Fibroblast of peridontal ligament (primary cell): ENCODE measurements around the gene GINS2.

Experiments used
- DNase-seq: peaks from one replicate; pipeline ENCODE4 v3.0.0-alpha.2; 2010; ENCODE audit errors: extremely low read depth

GINS2 gene

DNA sequence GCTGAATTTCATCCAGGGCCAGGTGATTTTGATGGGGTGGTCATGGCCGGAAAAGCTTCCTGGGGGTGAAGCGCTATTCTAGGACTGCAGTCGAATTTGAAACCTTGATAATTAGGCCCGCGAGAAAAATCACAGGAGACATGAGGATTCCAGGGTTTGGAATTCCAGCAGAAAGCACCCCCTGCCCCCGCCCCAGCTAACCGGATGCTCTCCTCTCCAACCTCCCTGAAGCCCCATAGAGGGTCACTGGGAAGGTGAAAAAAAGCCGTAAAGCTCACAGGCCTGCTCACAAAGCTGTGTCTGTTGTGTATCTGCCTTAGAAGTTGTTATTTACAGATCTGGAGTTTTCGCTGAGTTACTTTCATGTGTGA lies 1.2 kb upstream of the GINS2 start:
- no peak for DNase-seq

- no peak for DNase-seq
Observed at GRCh38 chr16:85689285-85689949, 663 bp upstream of the GINS2 start.

DNA sequence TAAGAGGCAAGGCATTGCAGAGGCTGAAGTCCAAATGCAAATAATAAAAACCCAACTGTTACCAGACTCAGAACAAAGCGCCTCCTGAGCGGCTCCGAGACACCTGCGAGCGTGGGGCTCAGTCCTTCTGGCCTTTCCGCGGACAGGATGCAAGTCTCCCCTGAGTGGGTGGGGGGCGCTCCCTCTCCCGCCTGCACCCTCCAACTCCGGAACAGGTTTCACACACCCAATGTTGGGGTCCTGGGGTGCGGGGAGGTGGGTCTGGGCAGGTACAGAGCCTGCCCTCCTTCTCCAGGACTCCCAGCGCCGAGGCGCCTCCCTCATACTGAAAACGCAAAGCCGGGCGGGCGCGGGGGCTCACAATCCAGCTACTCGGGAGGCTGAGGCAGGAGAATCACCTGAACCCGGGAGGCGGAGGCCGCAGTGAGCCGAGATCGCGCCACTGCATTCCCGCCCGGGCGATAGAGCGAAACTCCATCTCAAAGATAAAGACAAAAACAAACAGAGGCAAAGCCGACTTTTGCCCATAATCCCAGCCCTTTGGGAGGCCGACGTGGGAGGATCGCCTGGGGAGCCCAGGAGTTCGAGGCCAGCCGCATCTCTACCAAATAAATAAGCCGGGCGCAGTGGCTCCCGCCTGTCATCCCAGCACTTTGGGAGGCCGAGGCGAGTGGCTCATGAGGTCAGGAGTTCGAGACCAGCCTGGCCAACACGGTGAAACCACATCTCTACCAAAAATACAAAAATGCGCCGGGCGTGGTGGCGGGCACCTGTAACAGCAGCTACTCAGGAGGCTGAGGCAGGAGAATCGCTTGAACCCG lies 893 bp downstream of the GINS2 start:
- DNase-seq, result no peak

DNA sequence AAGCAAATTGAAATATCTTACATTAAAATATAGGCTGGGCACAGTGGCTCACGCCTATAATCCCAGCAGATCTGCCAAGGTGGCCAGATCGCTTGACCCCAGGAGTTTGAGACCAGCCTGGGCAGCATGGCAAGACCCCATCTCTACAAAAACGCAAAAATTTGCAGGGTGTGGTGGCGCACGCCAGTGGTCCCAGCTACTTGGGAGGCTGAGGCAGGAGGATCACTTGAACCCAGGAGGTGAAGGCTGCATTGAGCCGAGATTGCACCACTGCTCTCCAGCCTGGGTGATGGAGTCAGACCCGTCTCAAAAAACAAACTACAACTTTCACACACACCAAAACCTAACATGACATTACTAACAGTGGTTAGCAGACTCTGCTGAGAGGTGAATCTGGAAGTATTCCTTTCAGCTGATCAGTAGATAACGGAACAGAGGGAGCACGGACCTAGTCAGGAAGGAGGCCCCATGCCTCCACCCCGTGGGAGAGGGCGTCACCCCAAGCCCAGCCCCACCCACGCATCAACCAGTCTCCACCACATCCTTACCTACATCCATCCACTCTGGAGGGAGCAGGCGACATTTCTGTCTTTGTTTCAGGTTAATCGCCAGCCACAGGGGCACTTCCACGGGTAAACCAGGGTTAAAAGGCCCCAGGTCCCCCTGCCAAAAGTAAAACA lies 1.7 kb downstream of the GINS2 start:
- no peak for DNase-seq

GRCh38 chr16:85685251-85685650 lies 3.5 kb downstream of the GINS2 start:
- no peak for DNase-seq

DNA sequence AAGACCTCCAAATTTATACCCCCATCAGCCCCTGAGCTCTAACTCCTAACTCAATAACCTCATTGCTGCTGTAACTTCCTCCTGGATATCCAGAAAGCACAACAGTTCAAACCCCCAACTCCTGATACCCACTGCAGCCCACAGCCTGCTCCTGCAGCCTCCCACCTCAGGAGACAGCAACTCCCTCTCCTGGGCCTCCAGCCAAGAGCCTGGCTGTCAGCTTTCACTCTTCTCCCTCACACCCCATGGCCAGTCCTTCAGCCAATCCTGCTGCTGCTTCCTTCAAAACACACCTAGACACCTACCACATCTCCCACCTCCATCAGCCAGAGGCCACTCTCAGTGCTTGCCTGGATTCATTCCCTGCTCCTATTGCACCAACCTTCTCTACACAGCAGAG lies 5.4 kb downstream of the GINS2 start:
- no peak for DNase-seq

DNA sequence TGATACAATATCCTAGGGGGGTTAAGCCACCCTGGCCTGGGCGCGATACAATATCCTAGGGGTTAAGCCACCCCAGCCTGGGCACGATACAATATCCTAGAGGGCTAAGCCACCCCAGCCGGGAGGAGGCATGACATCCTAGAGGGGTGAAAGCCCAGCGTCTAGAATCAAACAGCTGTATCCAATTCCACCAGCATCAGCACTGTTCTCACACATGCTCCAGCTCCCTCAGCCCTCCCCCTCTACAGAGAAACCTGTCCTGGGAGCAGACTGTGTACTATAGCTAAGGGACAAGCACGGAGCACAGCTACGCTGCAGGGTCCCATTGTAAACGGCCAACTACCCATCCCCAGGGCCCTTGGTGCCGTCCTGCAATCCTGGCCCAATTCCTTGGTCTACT lies 6.2 kb downstream of the GINS2 start:
- DNase-seq, result no peak

GRCh38 chr16:85681255-85681654 lies 7.5 kb downstream of the GINS2 start:
- DNase-seq, result no peak

DNA sequence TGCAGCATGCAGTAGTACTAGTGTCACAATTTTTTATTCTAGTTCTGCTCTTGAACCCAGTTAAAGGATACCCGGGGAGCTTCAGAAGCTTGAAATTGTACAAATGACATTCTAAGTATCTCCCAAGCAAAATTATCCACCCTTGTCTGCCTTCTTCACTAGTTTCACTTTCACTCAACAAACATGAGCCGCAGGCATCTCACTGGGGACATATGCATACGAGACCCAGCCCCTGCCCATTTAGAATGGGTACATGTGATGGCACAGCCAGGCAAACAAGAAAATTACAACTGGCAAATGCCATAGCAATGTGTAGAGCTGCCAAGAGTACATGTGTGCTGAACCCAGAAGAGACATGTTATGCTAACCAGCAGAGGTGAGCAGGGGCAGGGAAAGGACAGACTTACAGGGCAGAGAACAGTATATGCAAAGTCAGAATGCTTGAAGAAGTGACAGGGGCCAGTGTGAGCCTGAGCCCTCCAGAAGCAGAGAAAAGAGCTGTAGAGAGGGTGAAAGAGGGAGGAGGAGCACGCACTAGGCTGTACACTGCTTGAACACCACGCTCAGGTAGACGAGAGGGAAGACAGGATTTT lies 8.3 kb downstream of the GINS2 start:
- no peak for DNase-seq

DNA sequence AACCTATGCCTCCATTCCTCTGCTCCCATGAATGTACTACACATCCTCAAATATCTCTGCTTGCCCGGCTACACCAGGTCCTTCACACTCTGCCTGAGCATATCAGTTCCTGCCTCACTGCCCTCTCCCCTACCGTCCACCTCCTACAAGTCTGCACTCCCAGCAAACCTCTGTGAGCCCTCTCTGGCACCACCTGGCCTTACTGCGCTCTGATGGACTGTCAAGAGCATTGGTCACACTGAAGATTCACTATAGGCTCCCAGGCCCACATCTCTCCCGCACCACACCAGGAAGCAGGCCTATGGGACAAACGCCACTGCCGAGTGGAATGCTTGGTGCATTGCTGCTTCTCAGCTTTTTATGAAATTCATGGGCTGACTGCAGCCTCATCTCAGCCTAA lies 8.9 kb downstream of the GINS2 start:
- DNase-seq, result no peak

DNA sequence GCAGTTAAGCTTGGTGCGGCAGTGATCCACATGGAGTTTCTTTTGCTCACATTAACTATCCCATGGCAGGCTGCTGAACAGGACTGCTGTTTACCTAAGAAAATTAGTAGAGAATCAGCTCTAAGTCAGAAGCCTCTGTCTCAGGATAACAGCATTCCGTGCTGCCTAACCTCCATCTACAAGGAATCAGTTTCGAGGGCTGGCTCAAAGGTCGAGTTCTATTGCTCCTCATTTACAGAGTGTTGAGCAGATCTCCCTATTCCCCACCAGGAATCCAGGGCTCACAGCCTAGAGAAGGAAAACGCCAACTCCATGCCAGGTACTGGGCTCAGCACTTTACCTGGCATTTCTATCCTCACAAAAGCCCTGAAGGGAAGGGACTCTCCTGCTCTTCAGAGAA lies 9.9 kb downstream of the GINS2 start:
- DNase-seq, result no peak

DNA sequence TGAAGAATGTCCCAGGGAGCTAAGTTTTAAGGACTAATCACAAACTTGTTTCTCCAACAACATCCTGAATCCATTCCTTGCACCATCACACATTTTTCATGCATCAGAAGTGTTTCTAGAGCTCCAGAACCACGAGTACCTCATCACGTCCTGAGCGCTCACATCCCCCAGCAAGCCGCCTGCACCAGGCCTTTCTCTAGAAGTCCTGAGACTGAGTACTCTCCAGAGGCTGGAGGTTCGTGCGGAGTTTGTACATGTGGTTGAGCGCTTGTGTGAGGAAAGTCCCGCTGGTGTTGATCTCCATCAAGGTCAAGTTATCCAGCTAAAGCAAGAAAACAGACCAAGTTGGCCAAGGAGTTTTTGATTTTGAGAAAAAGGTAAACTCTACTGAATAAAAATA lies 10.7 kb downstream of the GINS2 start:
- DNase-seq, result no peak

GRCh38 chr16:85677383-85677967 lies 11.3 kb downstream of the GINS2 start:
- DNase-seq, result no peak

DNA sequence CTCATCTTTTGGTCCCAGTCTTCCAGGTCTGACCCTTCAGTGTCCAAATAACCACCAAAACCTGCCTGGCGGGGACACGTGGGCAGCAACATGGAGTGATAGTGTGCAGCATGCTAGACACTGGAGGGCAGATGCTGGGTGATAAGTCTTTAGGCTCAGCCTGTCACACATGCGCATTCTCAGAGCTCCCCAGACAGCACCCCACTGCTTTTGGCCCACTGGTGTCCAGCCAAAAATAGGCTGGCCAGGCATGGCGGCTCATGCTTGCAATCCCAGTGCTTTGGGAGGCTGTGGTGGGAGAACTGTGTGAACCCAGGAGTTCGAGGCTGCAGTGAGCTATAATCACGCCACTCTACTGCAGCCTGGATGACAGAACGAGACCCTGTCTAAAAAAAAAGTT lies 12.3 kb downstream of the GINS2 start:
- no peak for DNase-seq

DNA sequence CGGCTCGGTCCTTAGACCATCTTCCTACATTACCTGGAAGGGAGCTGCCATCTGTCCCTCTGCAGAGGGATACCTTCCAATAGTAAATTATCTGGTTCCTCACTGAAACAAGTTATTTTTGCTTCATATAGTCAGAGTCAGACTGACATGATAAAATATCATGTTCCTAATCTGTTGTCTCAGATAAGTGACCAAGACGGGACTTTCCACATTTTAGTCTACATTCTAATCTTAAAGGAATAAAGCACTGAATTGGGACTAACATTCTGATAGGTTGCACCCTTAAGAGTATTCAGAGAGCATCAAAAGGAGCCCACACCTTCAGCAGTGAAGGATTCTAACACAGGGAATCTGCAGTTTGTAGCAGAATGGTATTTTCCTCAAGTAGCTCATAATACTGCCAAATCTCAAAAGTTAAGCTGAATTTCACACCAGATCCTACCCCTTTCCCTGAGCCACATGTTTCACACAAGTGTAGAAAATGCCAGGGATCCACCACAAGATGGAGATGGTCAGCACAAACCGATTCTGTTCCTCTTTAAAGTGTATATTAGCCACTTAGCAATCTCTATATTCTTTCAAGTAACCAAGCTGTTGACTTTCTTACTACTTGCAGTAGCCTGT lies 13.4 kb downstream of the GINS2 start:
- peak; percentile 48 for DNase-seq

DNA sequence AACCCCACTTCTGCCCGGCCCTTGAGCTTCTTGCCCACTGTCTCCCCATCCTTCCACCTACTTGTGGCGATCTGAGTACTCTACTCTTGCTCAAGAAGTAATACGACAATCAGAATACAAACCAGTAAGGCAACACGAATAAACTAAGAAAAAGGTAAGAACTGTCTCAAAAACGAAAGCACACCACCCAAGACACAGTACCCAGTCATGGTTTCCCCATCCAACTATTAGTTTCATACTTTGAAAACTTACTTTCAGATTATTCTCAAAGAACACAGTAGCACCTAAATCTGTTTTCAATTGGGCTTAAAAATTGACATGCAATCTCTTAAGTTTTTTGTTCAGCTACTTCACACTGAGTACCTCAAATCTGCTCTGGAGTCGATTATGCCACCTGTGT lies 13.9 kb downstream of the GINS2 start:
- DNase-seq, result no peak

DNA sequence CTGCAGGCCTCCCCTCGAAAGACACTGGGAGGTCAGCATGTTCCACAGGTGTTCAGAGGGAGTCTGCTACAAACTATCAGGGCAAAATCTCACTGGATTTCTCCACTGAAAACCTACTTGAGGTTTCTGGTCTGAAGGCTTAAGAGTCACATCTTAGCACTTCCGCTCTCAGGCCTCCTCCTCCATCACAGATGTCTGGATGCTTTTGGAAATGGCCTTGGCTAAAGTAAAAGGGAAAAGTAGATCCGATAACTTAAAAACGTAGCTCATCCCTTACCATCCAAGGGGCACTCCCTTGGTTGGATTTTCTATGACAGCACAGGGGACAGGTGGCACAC lies 14.4 kb downstream of the GINS2 start:
- DNase-seq, result no peak

DNA sequence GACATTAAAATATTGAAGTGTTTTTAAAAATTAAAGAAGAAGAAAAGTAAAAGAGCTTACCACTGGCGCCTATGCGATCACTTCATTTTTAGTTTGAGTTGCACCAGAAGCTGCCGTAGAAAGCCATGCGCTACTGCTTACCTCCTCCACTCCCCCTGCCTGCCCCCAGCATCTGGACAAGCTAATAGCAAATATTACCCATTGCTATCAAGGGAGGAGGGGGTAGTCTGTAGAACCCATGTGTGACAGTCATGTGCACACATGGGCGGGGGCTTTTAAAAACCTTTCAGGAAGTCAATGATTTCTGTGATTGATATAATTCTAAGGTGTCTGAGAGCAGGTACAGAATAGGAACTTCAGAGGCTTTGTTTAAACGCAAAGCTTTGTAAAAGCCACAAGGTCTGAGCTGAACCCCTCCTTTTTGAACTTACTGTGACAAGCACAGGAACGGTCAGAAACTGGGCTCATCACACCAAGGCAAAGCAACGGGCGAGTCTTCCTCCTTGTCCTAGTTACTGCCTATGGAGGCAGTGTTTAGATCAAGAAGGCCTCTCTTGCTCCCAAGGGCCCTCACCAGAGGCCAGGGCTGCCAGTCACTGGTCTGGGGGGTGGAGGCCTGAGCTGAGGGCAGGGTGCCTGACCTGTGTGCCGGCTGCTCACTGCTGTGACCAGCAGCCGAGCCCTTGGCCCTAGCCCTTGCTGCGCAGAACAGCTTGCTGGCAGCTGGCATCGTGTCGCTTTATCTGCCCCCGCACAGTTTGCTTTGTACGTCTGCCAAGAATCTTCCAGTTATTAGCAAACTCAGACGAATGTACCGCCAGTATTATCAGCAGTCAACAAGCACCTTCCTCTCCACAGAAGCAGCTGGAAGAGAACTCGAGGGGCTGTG lies 15.0 kb downstream of the GINS2 start:
- DNase-seq, result no peak

- no peak for DNase-seq
Observed at GRCh38 chr16:85670840-85671239, 17.9 kb downstream of the GINS2 start.

- no peak for DNase-seq
Observed at GRCh38 chr16:85668676-85669424, 19.9 kb downstream of the GINS2 start.
